WTC11 (cell line): ENCODE results near the gene TEKT3. TPM values are rescaled to one million over a fixed set of nuclear protein-coding genes. Genes with fewer than 3 reads are reported as not detected.

Source experiments
- ATAC-seq: fragments of 200-7000 bp; cut with Tn5 transposase; 2 replicates; pipeline ENCODE4 v1.10.0; 2021; ENCODE audit warnings: mild to moderate bottlenecking, moderate library complexity
- CTCF ChIA-PET: fragments of 300-600 bp; sonication (Branson Sonifier 250); formaldehyde crosslinking; loops from one replicate; lab custom pipeline; 2021; ENCODE audit warnings: antibody characterized with exemption; lab: Charles Lee
- POLR2A ChIA-PET: fragments of 350-600 bp; sonication (Branson Sonifier 250); formaldehyde crosslinking; loops from one replicate; lab custom pipeline; 2021; ENCODE audit warnings: antibody characterized with exemption; lab: Charles Lee
- DNase-seq: peaks from one replicate; pipeline ENCODE4 v3.0.0; 2021; ENCODE audit warnings: low spot score
- H3K27ac Mint-ChIP-seq: 2 replicates; pipeline ENCODE4 v1.8.0; 2021; ENCODE audit warnings: mixed read lengths
- H3K27me3 Mint-ChIP-seq: 2 replicates; pipeline ENCODE4 v1.8.0; 2021; ENCODE audit warnings: low read depth, mild to moderate bottlenecking, moderate library complexity, mixed read lengths
- H3K36me3 Mint-ChIP-seq: 2 replicates; pipeline ENCODE4 v1.8.0; 2021; ENCODE audit warnings: mixed read lengths
- H3K4me1 Mint-ChIP-seq: 2 replicates; pipeline ENCODE4 v1.8.0; 2022; ENCODE audit warnings: mixed read lengths
- H3K4me3 Mint-ChIP-seq: 2 replicates; pipeline ENCODE4 v1.8.0; 2021; ENCODE audit warnings: mild to moderate bottlenecking, moderate library complexity, mixed read lengths
- H3K9me3 Mint-ChIP-seq: 2 replicates; pipeline ENCODE4 v1.8.0; 2021; ENCODE audit warnings: mixed read lengths
- ATF6 ChIP-seq: sonication (generic); formaldehyde crosslinking; IDR thresholded peaks from 2 replicates; pipeline ENCODE4 v1.8.1; 2023; ENCODE audit warnings: mild to moderate bottlenecking, missing genetic modification reagents
- CDX4 ChIP-seq: fragments of 250-450 bp; sonication (Bioruptor Pico); IDR thresholded peaks from 2 replicates; pipeline ENCODE4 v1.9.0; 2021; ENCODE audit warnings: moderate library complexity, mild to moderate bottlenecking, inconsistent platforms, borderline replicate concordance
- ETV6 ChIP-seq: sonication (generic); formaldehyde crosslinking; IDR thresholded peaks from 2 replicates; pipeline ENCODE4 v1.8.1; 2022; ENCODE audit warnings: mild to moderate bottlenecking, missing genetic modification reagents
- GABPB1 ChIP-seq: sonication (generic); formaldehyde crosslinking; IDR thresholded peaks from 2 replicates; pipeline ENCODE4 v1.8.1; 2023; ENCODE audit warnings: mild to moderate bottlenecking, missing genetic modification reagents
- HMGA2 ChIP-seq: fragments of 250-450 bp; sonication (Bioruptor Pico); IDR thresholded peaks from 2 replicates; pipeline ENCODE4 v1.4.0; 2021; ENCODE audit warnings: mild to moderate bottlenecking, moderate library complexity
- HMGXB4 ChIP-seq: sonication (generic); formaldehyde crosslinking; IDR thresholded peaks from 2 replicates; pipeline ENCODE4 v1.8.1; 2023; ENCODE audit warnings: mild to moderate bottlenecking, moderate library complexity, missing genetic modification reagents
- KAT7 ChIP-seq: sonication (generic); formaldehyde crosslinking; IDR thresholded peaks from 2 replicates; pipeline ENCODE4 v1.8.1; 2023; ENCODE audit warnings: missing genetic modification reagents, mild to moderate bottlenecking, borderline replicate concordance
- MAX ChIP-seq: sonication (generic); formaldehyde crosslinking; IDR thresholded peaks from 2 replicates; pipeline ENCODE4 v1.8.0; 2022; ENCODE audit warnings: mild to moderate bottlenecking, missing genetic modification reagents
- MLX ChIP-seq: sonication (generic); formaldehyde crosslinking; IDR thresholded peaks from 2 replicates; pipeline ENCODE4 v1.8.1; 2023; ENCODE audit warnings: mild to moderate bottlenecking, missing genetic modification reagents, moderate library complexity
- MYBL2 ChIP-seq: sonication (generic); formaldehyde crosslinking; IDR thresholded peaks from 2 replicates; pipeline ENCODE4 v1.8.1; 2023; ENCODE audit warnings: mild to moderate bottlenecking, moderate library complexity, missing genetic modification reagents
- NR1H2 ChIP-seq: sonication (generic); formaldehyde crosslinking; IDR thresholded peaks from 2 replicates; pipeline ENCODE4 v1.9.0; 2021; ENCODE audit warnings: mild to moderate bottlenecking, moderate library complexity, missing genetic modification reagents
- NR2C2 ChIP-seq: sonication (generic); formaldehyde crosslinking; IDR thresholded peaks from 2 replicates; pipeline ENCODE4 v1.8.0; 2022; ENCODE audit warnings: mild to moderate bottlenecking, missing genetic modification reagents
- TEAD1 ChIP-seq: sonication (generic); formaldehyde crosslinking; IDR thresholded peaks from 2 replicates; pipeline ENCODE4 v1.8.0; 2022; ENCODE audit warnings: mild to moderate bottlenecking, missing genetic modification reagents
- ZNF121 ChIP-seq: sonication (generic); formaldehyde crosslinking; IDR thresholded peaks from 2 replicates; pipeline ENCODE4 v1.8.0; 2023; ENCODE audit warnings: missing genetic modification reagents
- ZNF317 ChIP-seq: sonication (generic); formaldehyde crosslinking; IDR thresholded peaks from 2 replicates; pipeline ENCODE4 v1.8.1; 2023; ENCODE audit warnings: low read depth, mild to moderate bottlenecking, moderate library complexity, missing genetic modification reagents, borderline replicate concordance
- ZNF425 ChIP-seq: fragments of 250-450 bp; sonication (Bioruptor Pico); conservative IDR thresholded peaks from 2 replicates; pipeline ENCODE4 v1.9.0; 2021; ENCODE audit warnings: mild to moderate bottlenecking
- total RNA-seq: library from RNA; stranded (reverse); gene quantifications from 3 replicates; pipeline ENCODE4 v1.2.3, GENCODE V29; 2021
- TF ChIP-seq, protein P1 (sequence below): sonication (generic); formaldehyde crosslinking; IDR thresholded peaks from 2 replicates; pipeline ENCODE4 v1.8.0; 2022; ENCODE audit warnings: mild to moderate bottlenecking, missing genetic modification reagents
- TF ChIP-seq, protein P2 (sequence below): sonication (generic); formaldehyde crosslinking; IDR thresholded peaks from 2 replicates; pipeline ENCODE4 v1.8.0; 2022; ENCODE audit warnings: mild to moderate bottlenecking, missing genetic modification reagents

TEKT3 gene
- total RNA-seq, 1 experiment from 2014 or later = 3.1 TPM

DNA sequence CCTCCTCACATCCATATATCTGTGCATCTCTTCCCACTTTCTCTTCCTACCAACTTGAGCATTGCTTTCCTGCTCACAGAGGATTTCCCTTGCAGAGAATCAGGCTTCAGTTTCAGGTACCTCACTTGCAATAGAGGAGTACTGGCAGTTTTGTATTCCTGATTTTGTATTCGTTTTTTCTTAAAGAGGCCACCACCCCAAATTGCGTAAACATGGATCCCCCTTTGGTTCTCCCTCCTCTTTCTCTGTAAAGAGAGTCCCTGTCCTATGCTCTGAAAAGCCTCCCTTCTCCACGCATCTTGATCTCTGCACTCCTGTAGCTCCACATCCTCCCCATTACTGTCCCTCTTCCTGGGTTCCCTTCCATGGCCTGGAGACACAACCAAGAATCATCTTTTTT lies 32.2 kb downstream of the TEKT3 start (continued):
- TF ChIP-seq, protein P1, sequence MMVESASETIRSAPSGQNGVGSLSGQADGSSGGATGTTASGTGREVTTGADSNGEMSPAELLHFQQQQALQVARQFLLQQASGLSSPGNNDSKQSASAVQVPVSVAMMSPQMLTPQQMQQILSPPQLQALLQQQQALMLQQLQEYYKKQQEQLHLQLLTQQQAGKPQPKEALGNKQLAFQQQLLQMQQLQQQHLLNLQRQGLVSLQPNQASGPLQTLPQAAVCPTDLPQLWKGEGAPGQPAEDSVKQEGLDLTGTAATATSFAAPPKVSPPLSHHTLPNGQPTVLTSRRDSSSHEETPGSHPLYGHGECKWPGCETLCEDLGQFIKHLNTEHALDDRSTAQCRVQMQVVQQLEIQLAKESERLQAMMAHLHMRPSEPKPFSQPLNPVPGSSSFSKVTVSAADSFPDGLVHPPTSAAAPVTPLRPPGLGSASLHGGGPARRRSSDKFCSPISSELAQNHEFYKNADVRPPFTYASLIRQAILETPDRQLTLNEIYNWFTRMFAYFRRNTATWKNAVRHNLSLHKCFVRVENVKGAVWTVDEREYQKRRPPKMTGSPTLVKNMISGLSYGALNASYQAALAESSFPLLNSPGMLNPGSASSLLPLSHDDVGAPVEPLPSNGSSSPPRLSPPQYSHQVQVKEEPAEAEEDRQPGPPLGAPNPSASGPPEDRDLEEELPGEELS (CRISPR knock-in tag) = no peak
- no peak for TF ChIP-seq MAX (CRISPR knock-in tag)
- no peak for TF ChIP-seq ZNF121 (CRISPR knock-in tag)
- TF ChIP-seq TEAD1 (CRISPR knock-in tag) = no peak
- TF ChIP-seq ZNF425 (CRISPR knock-in tag) = no peak

GRCh38 chr17:15308758-15309157 lies 32.6 kb downstream of the TEKT3 start:
- no peak for ATAC-seq
- ChIA-PET CTCF (no interaction called here), POLR2A (no interaction called here)
- no peak overlapping the region for H3K27ac Mint-ChIP-seq
- H3K4me3 Mint-ChIP-seq = no peak overlapping the region
- DNase-seq = no peak
- H3K4me1 Mint-ChIP-seq = peaks cover 2% of the 10 kb centered on the region; the same call in 1 of the 2 replicates
- H3K27me3 Mint-ChIP-seq = no peaks in the 10 kb centered on the region
- no peaks in the 10 kb centered on the region for H3K36me3 Mint-ChIP-seq
- no peaks in the 10 kb centered on the region for H3K9me3 Mint-ChIP-seq
- TF ChIP-seq ETV6 (CRISPR knock-in tag) (no peak), MYBL2 (no peak), ZNF317 (CRISPR knock-in tag) (no peak)
- TF ChIP-seq, all 79 proteins: peak for 0

- Mint-ChIP-seq H3K27me3 (no peaks in the 10 kb centered on the region), H3K9me3 (no peaks in the 10 kb centered on the region), H3K27ac (no peak overlapping the region), H3K36me3 (no peaks in the 10 kb centered on the region), H3K4me3 (no peak overlapping the region), H3K4me1 (peaks cover 2% of the 10 kb centered on the region; the same call in 1 of the 2 replicates)
- POLR2A ChIA-PET = no interaction called here
- CTCF ChIA-PET = interaction anchor here (1.3 kb wide), 1 partner anchor 195 kb away, joined by 3 read pairs; no protein-coding TSS in a partner anchor
- DNase-seq = no peak
- no peak for ATAC-seq
- no peak for TF ChIP-seq HMGXB4 (CRISPR knock-in tag)
- no peak for TF ChIP-seq HMGA2 (CRISPR knock-in tag)
- TF ChIP-seq, all 79 proteins: peak for 0
These were observed 33.7 kb downstream of the TEKT3 start for GRCh38 chr17:15307710-15308111.

GRCh38 chr17:15303851-15304250 lies 37.5 kb downstream of the TEKT3 start:
- TF ChIP-seq ATF6 = no peak
- no peak for TF ChIP-seq GABPB1
- TF ChIP-seq NR2C2 = no peak
- no peak for TF ChIP-seq ETV6 (CRISPR knock-in tag)
- TF ChIP-seq MLX (CRISPR knock-in tag) = no peak
- TF ChIP-seq, protein P2, sequence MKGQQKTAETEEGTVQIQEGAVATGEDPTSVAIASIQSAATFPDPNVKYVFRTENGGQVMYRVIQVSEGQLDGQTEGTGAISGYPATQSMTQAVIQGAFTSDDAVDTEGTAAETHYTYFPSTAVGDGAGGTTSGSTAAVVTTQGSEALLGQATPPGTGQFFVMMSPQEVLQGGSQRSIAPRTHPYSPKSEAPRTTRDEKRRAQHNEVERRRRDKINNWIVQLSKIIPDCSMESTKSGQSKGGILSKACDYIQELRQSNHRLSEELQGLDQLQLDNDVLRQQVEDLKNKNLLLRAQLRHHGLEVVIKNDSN (CRISPR knock-in tag) = no peak
- no peak for TF ChIP-seq NR1H2
- no peak for TF ChIP-seq KAT7
- no peak for TF ChIP-seq CDX4 (CRISPR knock-in tag)
- no peaks in the 10 kb centered on the region for H3K27me3 Mint-ChIP-seq
- no peak overlapping the region for H3K4me3 Mint-ChIP-seq
- H3K4me1 Mint-ChIP-seq = peaks cover 2% of the 10 kb centered on the region; the same call in 1 of the 2 replicates
- ChIA-PET CTCF (interaction anchor here (1.2 to 1.5 kb wide), 2 partner anchors 56 to 199 kb away, joined by 3 to 4 read pairs; no protein-coding TSS in a partner anchor), POLR2A (no interaction called here)
- no peak overlapping the region for H3K27ac Mint-ChIP-seq
- DNase-seq (no peak), ATAC-seq (no peak)
- no peaks in the 10 kb centered on the region for H3K9me3 Mint-ChIP-seq
- no peaks in the 10 kb centered on the region for H3K36me3 Mint-ChIP-seq
